ENCODE data around the gene PAK4. TPM values are rescaled to one million over a fixed set of nuclear protein-coding genes. Genes with fewer than 3 reads are reported as not detected.
"Not testable (repeated sequence)": the region's sequence is repeated elsewhere in the genome, so short reads cannot be mapped to it uniquely, and the experiment has no call there.

PAK4 gene
- polyA plus RNA-seq, 1 donor from 2014 or later: 3.7 TPM

- H3K4me3 Mint-ChIP-seq: no peak overlapping the region
- peaks cover 48% of the 10 kb centered on the region for H3K27me3 Mint-ChIP-seq
- peaks cover 0 to 7% (median 2%) of the 10 kb centered on the region in 3 donors for H3K4me1 Mint-ChIP-seq
- no peaks in the 10 kb centered on the region for H3K36me3 Mint-ChIP-seq
- no peaks in the 10 kb centered on the region for H3K9me3 Mint-ChIP-seq
- H3K27ac Mint-ChIP-seq: peak overlapping the region in 1 of 3 donors; percentile 11
Measured at GRCh38 chr19:39197808-39198207, 72.2 kb downstream of the PAK4 start.

- Mint-ChIP-seq H3K36me3 (no peaks in the 10 kb centered on the region), H3K27ac (no peak overlapping the region), H3K9me3 (no peaks in the 10 kb centered on the region), H3K4me1 (peaks cover 0 to 7% (median 2%) of the 10 kb centered on the region in 3 donors), H3K4me3 (peak overlapping the region in 1 of 4 donors; percentile 12), H3K27me3 (peaks cover 52% of the 10 kb centered on the region)
Measured at GRCh38 chr19:39199025-39199424, 73.4 kb downstream of the PAK4 start.

GRCh38 chr19:39200066-39200802 is 74.6 kb downstream of the PAK4 start:
- H3K4me1 Mint-ChIP-seq: peaks cover 0 to 5% (median 2%) of the 10 kb centered on the region in 3 donors
- no peaks in the 10 kb centered on the region for H3K36me3 Mint-ChIP-seq
- H3K9me3 Mint-ChIP-seq: no peaks in the 10 kb centered on the region
- no peak overlapping the region for H3K27ac Mint-ChIP-seq
- H3K4me3 Mint-ChIP-seq: peak overlapping the region in 1 of 4 donors; percentile 72
- peaks cover 56% of the 10 kb centered on the region for H3K27me3 Mint-ChIP-seq

- Mint-ChIP-seq H3K4me3 (no peak overlapping the region), H3K4me1 (peaks cover 0 to 3% (median 2%) of the 10 kb centered on the region in 3 donors), H3K27me3 (peaks cover 51% of the 10 kb centered on the region), H3K27ac (no peak overlapping the region), H3K36me3 (no peaks in the 10 kb centered on the region), H3K9me3 (no peaks in the 10 kb centered on the region)
Measured at GRCh38 chr19:39200803-39201115, 75.2 kb downstream of the PAK4 start.

GRCh38 chr19:39202998-39203355 is 77.4 kb downstream of the PAK4 start:
- Mint-ChIP-seq H3K9me3 (no peaks in the 10 kb centered on the region), H3K36me3 (no peaks in the 10 kb centered on the region), H3K4me1 (no peaks in the 10 kb centered on the region), H3K27me3 (peaks cover 36% of the 10 kb centered on the region), H3K4me3 (no peak overlapping the region), H3K27ac (no peak overlapping the region)

- Mint-ChIP-seq H3K9me3 (no peaks in the 10 kb centered on the region), H3K27me3 (peaks cover 32% of the 10 kb centered on the region), H3K4me1 (peaks cover 0 to 2% (median 0%) of the 10 kb centered on the region in 3 donors), H3K36me3 (no peaks in the 10 kb centered on the region), H3K4me3 (no peak within 1 kb of the TSS), H3K27ac (peak within 1 kb of the TSS in 1 of 3 donors; percentile 67)
Measured at GRCh38 chr19:39203372-39204341, 78.1 kb downstream of the PAK4 start, which contains the start of gene SYCN. Gene SYCN (minus strand): TSS chr19:39204263. CDS start chr19:39204254, 9 bp downstream.

GRCh38 chr19:39205449-39205764 is 79.8 kb downstream of the PAK4 start:
- no peaks in the 10 kb centered on the region for H3K9me3 Mint-ChIP-seq
- H3K36me3 Mint-ChIP-seq: no peaks in the 10 kb centered on the region
- no peak overlapping the region for H3K4me3 Mint-ChIP-seq
- H3K27me3 Mint-ChIP-seq: peaks cover 28% of the 10 kb centered on the region
- H3K27ac Mint-ChIP-seq: no peak overlapping the region
- peaks cover 0 to 2% (median 0%) of the 10 kb centered on the region in 3 donors for H3K4me1 Mint-ChIP-seq

GRCh38 chr19:39206122-39206521 is 80.5 kb downstream of the PAK4 start:
- Mint-ChIP-seq H3K9me3 (no peaks in the 10 kb centered on the region), H3K36me3 (no peaks in the 10 kb centered on the region), H3K4me1 (peaks cover 0 to 2% (median 0%) of the 10 kb centered on the region in 3 donors), H3K4me3 (no peak overlapping the region), H3K27ac (no peak overlapping the region), H3K27me3 (peaks cover 23% of the 10 kb centered on the region)

GRCh38 chr19:39207293-39207836 is 81.8 kb downstream of the PAK4 start:
- no peak overlapping the region for H3K27ac Mint-ChIP-seq
- H3K4me3 Mint-ChIP-seq: no peak overlapping the region
- peaks cover 0 to 2% (median 0%) of the 10 kb centered on the region in 3 donors for H3K4me1 Mint-ChIP-seq
- no peaks in the 10 kb centered on the region for H3K9me3 Mint-ChIP-seq
- H3K36me3 Mint-ChIP-seq: no peaks in the 10 kb centered on the region
- H3K27me3 Mint-ChIP-seq: peaks cover 16% of the 10 kb centered on the region

- peaks cover 9% of the 10 kb centered on the region for H3K27me3 Mint-ChIP-seq
- H3K4me3 Mint-ChIP-seq: no peak overlapping the region
- H3K36me3 Mint-ChIP-seq: no peaks in the 10 kb centered on the region
- no peaks in the 10 kb centered on the region for H3K9me3 Mint-ChIP-seq
- peak overlapping the region in 1 of 3 donors; percentile 26 for H3K27ac Mint-ChIP-seq
- peaks cover 0 to 2% (median 0%) of the 10 kb centered on the region in 3 donors for H3K4me1 Mint-ChIP-seq
Measured at GRCh38 chr19:39208175-39208795, 82.7 kb downstream of the PAK4 start.

- peaks cover 0 to 2% (median 0%) of the 10 kb centered on the region in 3 donors for H3K4me1 Mint-ChIP-seq
- H3K9me3 Mint-ChIP-seq: no peaks in the 10 kb centered on the region
- H3K36me3 Mint-ChIP-seq: no peaks in the 10 kb centered on the region
- H3K27me3 Mint-ChIP-seq: peaks cover 6% of the 10 kb centered on the region
- no peak overlapping the region for H3K4me3 Mint-ChIP-seq
- no peak overlapping the region for H3K27ac Mint-ChIP-seq
Measured at GRCh38 chr19:39209196-39209595, 83.6 kb downstream of the PAK4 start.

- H3K9me3 Mint-ChIP-seq: peaks cover 0 to 4% (median under 1%) of the 10 kb centered on the region in 3 donors
- H3K4me1 Mint-ChIP-seq: peaks cover 0 to 2% (median 0%) of the 10 kb centered on the region in 3 donors
- no peak overlapping the region for H3K27ac Mint-ChIP-seq
- H3K27me3 Mint-ChIP-seq: peaks cover under 1% of the 10 kb centered on the region
- H3K4me3 Mint-ChIP-seq: no peak overlapping the region
- no peaks in the 10 kb centered on the region for H3K36me3 Mint-ChIP-seq
Measured at GRCh38 chr19:39211731-39212374, 86.3 kb downstream of the PAK4 start.

GRCh38 chr19:39212375-39212742 is 86.8 kb downstream of the PAK4 start:
- Mint-ChIP-seq H3K27me3 (peaks cover 5% of the 10 kb centered on the region), H3K36me3 (no peaks in the 10 kb centered on the region), H3K4me1 (peaks cover 0 to 2% (median 0%) of the 10 kb centered on the region in 3 donors), H3K27ac (no peak overlapping the region), H3K9me3 (peaks cover 0 to 5% (median 4%) of the 10 kb centered on the region in 3 donors), H3K4me3 (no peak overlapping the region)

GRCh38 chr19:39215323-39215722 is 89.7 kb downstream of the PAK4 start:
- H3K27ac Mint-ChIP-seq, H3K4me1 Mint-ChIP-seq, H3K4me3 Mint-ChIP-seq, H3K9me3 Mint-ChIP-seq, H3K36me3 Mint-ChIP-seq: not testable (repeated sequence)
- H3K27me3 Mint-ChIP-seq: peaks cover 11% of the 10 kb centered on the region
